Caco-2 (cell line): Measurements from ENCODE around the gene SNAP29. TPM values are rescaled to one million over a fixed set of nuclear protein-coding genes. Genes with fewer than 3 reads are reported as not detected.

Experiments
- BruUV-seq: library from RNA; stranded (reverse); fragments of 400-500 nt; replicated peaks from 2 replicates; lab custom pipeline; 2021; lab: Mats Ljungman, UMichigan
- CTCF ChIA-PET: fragments of 300-600 bp; sonication (Branson Sonifier 250); formaldehyde crosslinking; loops from one replicate; lab custom pipeline; 2022; ENCODE audit warnings: antibody characterized with exemption; lab: Charles Lee
- POLR2A ChIA-PET: fragments of 300-600 bp; sonication (Branson Sonifier 250); formaldehyde crosslinking; loops from one replicate; lab custom pipeline; 2022; ENCODE audit warnings: antibody characterized with exemption; lab: Charles Lee
- DNase-seq, 2 experiments: peaks; one replicate each; pipeline versions ENCODE4 v3.0.0 to v3.0.0-alpha.2; 2020 to 2022
- H3K27me3 ChIP-seq: replicated peaks from 2 replicates; pipeline ENCODE4 v1.6.0; 2011; ENCODE audit warnings: low read length; ENCODE audit not compliant: control insufficient read depth, insufficient read depth
- H3K36me3 ChIP-seq: 2 replicates; pipeline ENCODE4 v1.5.1; 2011; ENCODE audit warnings: low read length; ENCODE audit not compliant: control insufficient read depth, insufficient read depth
- H3K4me1 ChIP-seq: fragments of 250-450 bp; sonication (Bioruptor Pico); 2 replicates; pipeline ENCODE4 v1.5.1; 2020; ENCODE audit warnings: mild to moderate bottlenecking
- H3K4me3 ChIP-seq: 2 replicates; pipeline ENCODE4 v1.5.1; 2011; ENCODE audit warnings: low read depth, mild to moderate bottlenecking, control low read depth, low read length
- H3K9me3 ChIP-seq: fragments of 250-450 bp; sonication (Bioruptor Pico); 2 replicates; pipeline ENCODE4 v1.5.1; 2020; ENCODE audit warnings: mild to moderate bottlenecking, moderate library complexity
- H3K27ac Mint-ChIP-seq: one replicate; pipeline ENCODE4 v1.8.0; 2022; ENCODE audit warnings: mixed read lengths; ENCODE audit not compliant: unreplicated experiment
- H3K27me3 Mint-ChIP-seq: one replicate; pipeline ENCODE4 v1.8.0; 2022; ENCODE audit warnings: mixed read lengths; ENCODE audit not compliant: insufficient read depth, unreplicated experiment
- H3K36me3 Mint-ChIP-seq: one replicate; pipeline ENCODE4 v1.8.0; 2022; ENCODE audit warnings: mild to moderate bottlenecking, mixed read lengths; ENCODE audit not compliant: insufficient read depth, unreplicated experiment
- H3K4me1 Mint-ChIP-seq: one replicate; pipeline ENCODE4 v1.8.0; 2022; ENCODE audit warnings: low read depth, mixed read lengths; ENCODE audit not compliant: unreplicated experiment
- H3K4me3 Mint-ChIP-seq: one replicate; pipeline ENCODE4 v1.8.0; 2022; ENCODE audit warnings: mild to moderate bottlenecking, moderate library complexity, mixed read lengths; ENCODE audit not compliant: unreplicated experiment
- H3K9me3 Mint-ChIP-seq: one replicate; pipeline ENCODE4 v1.8.0; 2022; ENCODE audit warnings: mixed read lengths; ENCODE audit not compliant: unreplicated experiment
- intact Hi-C: fragments of 100-400 bp; cut with micrococcal nuclease; formaldehyde crosslinking; loops from one replicate; pipeline ENCODE4 v1.10.0; 2022; ENCODE audit not compliant: unreplicated experiment
- total RNA-seq: library from RNA; stranded (reverse); gene quantifications from 2 replicates; pipeline ENCODE4 v1.2.3, GENCODE V29; 2022
- TF ChIP-seq, protein P1 (sequence below), 2 experiments: fragments of 200-600 bp in 1 of 2; IDR thresholded peaks; 1 replicate in 1 of 2; 2 replicates in 1 of 2; pipeline versions ENCODE4 v1.5.1 to v1.8.0; 2011 to 2022; ENCODE audit warnings: antibody characterized with exemption in 1 of 2, control low read depth in 1 of 2, inconsistent platforms in 1 of 2, low read depth in 1 of 2, low read length in 1 of 2, mild to moderate bottlenecking in 1 of 2, moderate library complexity in 1 of 2; ENCODE audit not compliant: insufficient read depth in 1 of 2, severe bottlenecking in 1 of 2, unreplicated experiment in 1 of 2

The SNAP29 gene
- total RNA-seq, 1 experiment from 2014 or later = 26.2 TPM

DNA sequence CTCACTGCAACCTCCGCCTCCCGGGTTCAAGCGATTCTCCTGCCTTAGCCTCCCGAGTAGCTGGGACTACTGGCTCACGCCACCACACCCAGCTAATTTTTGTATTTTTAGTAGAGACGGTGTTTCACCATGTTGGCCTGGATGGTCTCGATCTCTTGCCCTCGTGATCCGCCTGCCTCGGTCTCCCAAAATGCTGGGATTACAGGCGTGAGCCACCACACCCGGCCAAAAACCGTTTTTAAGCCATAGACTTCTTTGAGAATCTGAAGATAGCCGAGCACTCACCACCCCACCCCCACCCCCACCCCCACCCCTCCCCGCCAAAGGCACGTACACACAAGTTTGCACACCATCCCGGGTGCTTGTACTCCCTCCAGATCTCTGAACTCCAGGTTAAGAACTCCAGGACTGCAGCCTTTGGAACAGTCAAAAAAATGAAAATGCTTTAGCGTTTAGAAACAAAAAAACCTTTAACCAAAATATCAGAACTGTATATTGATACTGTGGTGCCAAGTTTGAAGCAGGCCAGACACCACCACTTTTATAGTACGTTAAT lies 59.9 kb downstream of the SNAP29 start:
- ChIA-PET CTCF (interaction anchor here (2.7 kb wide), 1 partner anchor 33 kb away, joined by 36 read pairs; no protein-coding TSS in a partner anchor), POLR2A (no interaction called here)
- Mint-ChIP-seq H3K9me3 (no peaks in the 10 kb centered on the region), H3K4me1 (peaks cover 36% of the 10 kb centered on the region), H3K36me3 (peaks cover 38% of the 10 kb centered on the region), H3K27me3 (no peaks in the 10 kb centered on the region), H3K4me3 (peak overlapping the region; percentile 82), H3K27ac (peak overlapping the region; percentile 82)
- DNase-seq = no peak
- BruUV-seq = no TSS peak
- Histone ChIP-seq H3K4me1 (peaks cover 32% of the 10 kb centered on the region), H3K36me3 (no peaks in the 10 kb centered on the region), H3K9me3 (no peaks in the 10 kb centered on the region; the same call in 1 of the 2 replicates), H3K4me3 (peak overlapping the region; percentile 87), H3K27me3 (no peaks in the 10 kb centered on the region)
- intact Hi-C loops = no loop called here
- TF ChIP-seq, protein P1, sequence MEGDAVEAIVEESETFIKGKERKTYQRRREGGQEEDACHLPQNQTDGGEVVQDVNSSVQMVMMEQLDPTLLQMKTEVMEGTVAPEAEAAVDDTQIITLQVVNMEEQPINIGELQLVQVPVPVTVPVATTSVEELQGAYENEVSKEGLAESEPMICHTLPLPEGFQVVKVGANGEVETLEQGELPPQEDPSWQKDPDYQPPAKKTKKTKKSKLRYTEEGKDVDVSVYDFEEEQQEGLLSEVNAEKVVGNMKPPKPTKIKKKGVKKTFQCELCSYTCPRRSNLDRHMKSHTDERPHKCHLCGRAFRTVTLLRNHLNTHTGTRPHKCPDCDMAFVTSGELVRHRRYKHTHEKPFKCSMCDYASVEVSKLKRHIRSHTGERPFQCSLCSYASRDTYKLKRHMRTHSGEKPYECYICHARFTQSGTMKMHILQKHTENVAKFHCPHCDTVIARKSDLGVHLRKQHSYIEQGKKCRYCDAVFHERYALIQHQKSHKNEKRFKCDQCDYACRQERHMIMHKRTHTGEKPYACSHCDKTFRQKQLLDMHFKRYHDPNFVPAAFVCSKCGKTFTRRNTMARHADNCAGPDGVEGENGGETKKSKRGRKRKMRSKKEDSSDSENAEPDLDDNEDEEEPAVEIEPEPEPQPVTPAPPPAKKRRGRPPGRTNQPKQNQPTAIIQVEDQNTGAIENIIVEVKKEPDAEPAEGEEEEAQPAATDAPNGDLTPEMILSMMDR (IDR thresholded peaks at IDR 0.05; ENCODE audit: insufficient read depth in 1 of 2, low read depth in 1 of 2, low read length in 1 of 2, severe bottlenecking in 1 of 2, unreplicated experiment in 1 of 2) = no peak

DNA sequence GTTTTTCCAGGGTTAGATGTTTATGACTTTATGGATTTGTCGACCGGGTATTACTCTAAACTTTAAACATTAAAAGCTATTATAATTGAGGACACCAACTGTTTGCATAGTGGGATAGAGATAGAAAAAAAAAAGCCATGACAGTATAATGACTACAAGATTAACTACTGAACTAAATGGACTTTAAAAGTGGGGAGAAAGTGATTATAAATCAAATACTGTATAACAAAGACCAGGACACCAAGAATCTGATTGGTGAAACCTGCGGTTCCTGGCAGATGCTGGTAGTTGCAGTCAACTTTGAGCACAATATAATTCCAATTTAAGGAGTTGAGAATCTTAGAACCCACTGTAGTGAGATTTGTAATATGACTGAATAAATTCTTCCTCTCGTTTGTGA lies 60.9 kb downstream of the SNAP29 start:
- H3K36me3 Mint-ChIP-seq = peaks cover 44% of the 10 kb centered on the region
- no peaks in the 10 kb centered on the region for H3K27me3 Mint-ChIP-seq
- intact Hi-C loops = no loop called here
- H3K27ac Mint-ChIP-seq = peak overlapping the region; percentile 56
- ChIA-PET CTCF (no interaction called here), POLR2A (no interaction called here)
- peak overlapping the region; percentile 82 for H3K4me3 Mint-ChIP-seq
- no peak for DNase-seq
- no peaks in the 10 kb centered on the region for H3K36me3 ChIP-seq
- H3K27me3 ChIP-seq = no peaks in the 10 kb centered on the region
- peak overlapping the region; percentile 87 for H3K4me3 ChIP-seq
- TF ChIP-seq, protein P1 (IDR thresholded peaks at IDR 0.05; ENCODE audit: insufficient read depth in 1 of 2, low read depth in 1 of 2, low read length in 1 of 2, severe bottlenecking in 1 of 2, unreplicated experiment in 1 of 2) = no peak
- H3K9me3 Mint-ChIP-seq = no peaks in the 10 kb centered on the region
- peaks cover 36% of the 10 kb centered on the region for H3K4me1 Mint-ChIP-seq
- H3K4me1 ChIP-seq = peaks cover 32% of the 10 kb centered on the region
- H3K9me3 ChIP-seq = no peaks in the 10 kb centered on the region; the same call in 1 of the 2 replicates
- BruUV-seq = TSS peak; percentile 33

DNA sequence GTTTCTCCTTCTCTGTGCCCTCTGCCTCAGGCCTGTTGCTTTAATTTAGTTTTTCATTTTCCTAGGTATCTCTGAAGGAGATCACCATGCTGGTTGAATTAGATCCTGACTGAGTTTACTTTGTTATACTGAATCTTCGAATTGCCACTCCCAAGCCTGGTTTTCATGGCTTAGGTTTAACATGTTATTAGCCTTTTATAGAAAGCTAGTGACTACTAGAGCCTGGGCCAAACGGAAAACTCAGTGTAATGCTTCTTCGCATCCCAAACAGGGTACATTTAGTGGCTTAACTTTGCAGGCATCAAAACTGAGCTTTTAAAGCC lies 62.0 kb downstream of the SNAP29 start:
- no peak for DNase-seq
- no peaks in the 10 kb centered on the region; the same call in 1 of the 2 replicates for H3K9me3 ChIP-seq
- H3K9me3 Mint-ChIP-seq = no peaks in the 10 kb centered on the region
- intact Hi-C loops = no loop called here
- H3K27me3 Mint-ChIP-seq = no peaks in the 10 kb centered on the region
- no peak overlapping the region for H3K4me3 ChIP-seq
- H3K4me1 ChIP-seq = peaks cover 32% of the 10 kb centered on the region
- no peaks in the 10 kb centered on the region for H3K36me3 ChIP-seq
- peak overlapping the region; percentile 82 for H3K4me3 Mint-ChIP-seq
- POLR2A ChIA-PET = interaction anchor here (0.9 kb wide), 1 partner anchor 30 kb away, joined by 3 read pairs; no protein-coding TSS in a partner anchor
- H3K27ac Mint-ChIP-seq = peak overlapping the region; percentile 27
- H3K36me3 Mint-ChIP-seq = peaks cover 47% of the 10 kb centered on the region
- CTCF ChIA-PET = no interaction called here
- TF ChIP-seq, protein P1 (IDR thresholded peaks at IDR 0.05; ENCODE audit: insufficient read depth in 1 of 2, low read depth in 1 of 2, low read length in 1 of 2, severe bottlenecking in 1 of 2, unreplicated experiment in 1 of 2) = no peak
- H3K27me3 ChIP-seq = no peaks in the 10 kb centered on the region
- peaks cover 43% of the 10 kb centered on the region for H3K4me1 Mint-ChIP-seq
- no TSS peak for BruUV-seq
